ENCODE data around the gene AP4M1. TPM values are rescaled to one million over a fixed set of nuclear protein-coding genes. Genes with fewer than 3 reads are reported as not detected.
A peak's percentile ranks its signal among the peaks of the same experiment; 100 is the strongest.

AP4M1 gene
- total RNA-seq, 4 donors from 2014 or later = 7.2 to 20.6 (median 9.8) TPM

DNA sequence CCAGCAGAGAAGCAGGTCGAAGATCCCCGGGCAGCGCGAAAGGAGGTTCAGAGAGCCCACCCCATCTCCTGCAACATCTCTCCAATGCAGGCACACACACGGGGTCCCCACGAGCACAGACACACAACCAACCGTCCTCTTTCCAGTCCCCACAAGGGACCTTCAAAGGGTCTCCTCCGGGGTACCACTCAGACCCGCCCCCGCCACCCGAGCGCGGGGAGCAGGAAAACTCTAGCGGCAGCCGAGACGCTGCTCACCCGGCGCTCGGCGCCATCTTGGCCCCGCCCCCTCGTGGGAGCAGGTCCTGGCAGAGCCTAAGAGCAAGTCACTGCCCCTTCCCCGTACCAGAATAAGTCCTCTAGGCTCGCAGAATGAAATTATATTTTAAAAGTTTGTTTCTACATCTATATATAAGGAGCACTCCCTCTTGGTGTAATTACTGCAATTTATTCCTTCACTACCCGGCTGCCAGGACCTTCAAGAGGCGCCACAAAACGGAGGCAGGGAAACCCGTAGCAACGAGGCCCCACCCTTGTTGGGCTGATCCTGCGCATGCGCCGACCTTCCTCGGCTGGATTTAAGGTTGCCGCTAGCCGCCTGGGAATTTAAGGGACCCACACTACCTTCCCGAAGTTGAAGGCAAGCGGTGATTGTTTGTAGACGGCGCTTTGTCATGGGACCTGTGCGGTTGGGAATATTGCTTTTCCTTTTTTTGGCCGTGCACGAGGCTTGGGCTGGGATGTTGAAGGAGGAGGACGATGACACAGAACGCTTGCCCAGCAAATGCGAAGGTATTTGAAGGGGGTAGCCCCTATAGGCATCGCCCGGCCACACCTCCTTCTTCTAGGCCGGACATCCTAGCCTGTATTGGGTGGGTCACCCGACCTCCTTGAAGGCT lies 17.9 kb downstream of the AP4M1 start, which contains the start of the genes CNPY4 and TAF6:
CNPY4 (plus strand) TSS at position 563 of the 898 bp plus-strand sequence; CDS start at position 674, 111 bp downstream.
TAF6 (minus strand) TSS at position 287 of the 898 bp plus-strand sequence. CDS start 5,149 bp downstream, outside the sequence.
- TF ChIP-seq, protein P1, sequence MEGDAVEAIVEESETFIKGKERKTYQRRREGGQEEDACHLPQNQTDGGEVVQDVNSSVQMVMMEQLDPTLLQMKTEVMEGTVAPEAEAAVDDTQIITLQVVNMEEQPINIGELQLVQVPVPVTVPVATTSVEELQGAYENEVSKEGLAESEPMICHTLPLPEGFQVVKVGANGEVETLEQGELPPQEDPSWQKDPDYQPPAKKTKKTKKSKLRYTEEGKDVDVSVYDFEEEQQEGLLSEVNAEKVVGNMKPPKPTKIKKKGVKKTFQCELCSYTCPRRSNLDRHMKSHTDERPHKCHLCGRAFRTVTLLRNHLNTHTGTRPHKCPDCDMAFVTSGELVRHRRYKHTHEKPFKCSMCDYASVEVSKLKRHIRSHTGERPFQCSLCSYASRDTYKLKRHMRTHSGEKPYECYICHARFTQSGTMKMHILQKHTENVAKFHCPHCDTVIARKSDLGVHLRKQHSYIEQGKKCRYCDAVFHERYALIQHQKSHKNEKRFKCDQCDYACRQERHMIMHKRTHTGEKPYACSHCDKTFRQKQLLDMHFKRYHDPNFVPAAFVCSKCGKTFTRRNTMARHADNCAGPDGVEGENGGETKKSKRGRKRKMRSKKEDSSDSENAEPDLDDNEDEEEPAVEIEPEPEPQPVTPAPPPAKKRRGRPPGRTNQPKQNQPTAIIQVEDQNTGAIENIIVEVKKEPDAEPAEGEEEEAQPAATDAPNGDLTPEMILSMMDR (IDR thresholded peaks at IDR 0.05) = no peak
- peak; percentile 76 for DNase-seq (ENCODE audit: low spot score)
- ATAC-seq (ENCODE audit: low FRiP score) = peak; percentile 92

DNA sequence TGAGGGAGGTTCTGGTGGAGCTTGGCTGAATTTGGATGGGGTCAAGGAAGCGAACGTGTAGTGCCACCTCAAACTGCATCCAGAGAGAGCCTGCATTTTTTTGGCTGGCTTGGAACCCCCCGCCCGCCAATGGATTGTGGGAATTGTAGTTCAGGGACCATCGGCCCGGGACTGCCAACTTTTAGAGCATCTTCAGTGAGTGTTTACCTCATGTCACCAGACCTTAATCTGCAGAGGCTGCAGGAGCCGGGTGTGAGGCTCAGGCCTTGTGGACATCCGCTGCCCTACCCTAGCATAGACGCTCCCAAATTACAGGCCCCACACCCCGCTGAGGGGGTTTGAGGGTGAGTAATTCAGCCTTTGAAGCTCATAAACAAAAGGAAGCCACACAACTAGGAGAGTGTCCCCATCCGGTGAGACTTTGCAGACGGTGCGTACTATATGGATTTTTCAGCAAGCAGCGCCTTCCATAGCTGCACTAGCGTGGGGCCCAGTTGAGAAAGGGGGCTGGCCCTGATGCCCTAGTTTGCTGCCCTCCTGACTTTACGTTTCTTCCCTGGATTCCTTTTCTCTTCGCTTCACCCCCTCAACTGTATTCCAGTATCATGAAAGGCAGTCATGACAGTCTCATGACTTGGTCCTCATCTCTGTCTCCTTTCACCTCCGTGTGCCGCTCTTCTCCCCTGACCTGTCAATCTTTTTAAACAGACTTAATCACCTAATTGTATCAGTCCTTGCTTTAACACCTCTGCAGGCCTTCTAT lies 18.7 kb downstream of the AP4M1 start:
- DNase-seq (ENCODE audit: low spot score) (no peak), ATAC-seq (ENCODE audit: low FRiP score) (peak; percentile 34)
- TF ChIP-seq, protein P1 (IDR thresholded peaks at IDR 0.05) = no peak

DNA sequence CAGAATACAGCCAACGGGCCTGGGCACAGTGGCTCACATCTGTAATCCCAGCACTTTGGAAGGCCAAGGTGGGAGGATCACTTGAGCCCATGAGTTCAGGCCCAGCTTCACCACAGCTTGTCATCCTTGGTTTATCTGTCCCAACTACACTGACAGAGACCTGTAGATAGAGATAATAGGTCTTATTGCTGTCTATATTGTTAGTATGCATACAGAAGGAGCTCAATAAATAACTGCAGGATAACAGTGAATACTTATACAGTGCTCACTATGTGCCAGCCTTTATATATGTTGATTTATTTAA lies 19.2 kb downstream of the AP4M1 start:
- DNase-seq (ENCODE audit: low spot score) (no peak), ATAC-seq (ENCODE audit: low FRiP score) (no peak)
- TF ChIP-seq, protein P1 (IDR thresholded peaks at IDR 0.05) = no peak

DNA sequence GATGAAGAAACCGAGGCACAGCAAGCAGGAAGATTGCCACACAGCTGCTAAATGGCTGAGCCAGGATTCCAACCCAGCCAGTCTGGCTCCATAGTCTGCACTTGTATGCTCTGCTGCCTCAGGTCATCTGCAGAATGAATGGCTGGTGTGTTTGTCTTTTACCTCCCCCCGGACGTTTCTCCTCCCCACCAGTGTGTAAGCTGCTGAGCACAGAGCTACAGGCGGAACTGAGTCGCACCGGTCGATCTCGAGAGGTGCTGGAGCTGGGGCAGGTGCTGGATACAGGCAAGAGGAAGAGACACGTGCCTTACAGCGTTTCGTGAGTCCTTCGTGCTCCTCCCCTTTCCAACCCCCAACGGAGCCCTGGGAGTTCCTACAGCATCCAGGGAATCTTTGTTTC lies 20.6 kb downstream of the AP4M1 start:
- no peak for ATAC-seq (ENCODE audit: low FRiP score)
- no peak for DNase-seq (ENCODE audit: low spot score)
- TF ChIP-seq, protein P1 (IDR thresholded peaks at IDR 0.05) = no peak

DNA sequence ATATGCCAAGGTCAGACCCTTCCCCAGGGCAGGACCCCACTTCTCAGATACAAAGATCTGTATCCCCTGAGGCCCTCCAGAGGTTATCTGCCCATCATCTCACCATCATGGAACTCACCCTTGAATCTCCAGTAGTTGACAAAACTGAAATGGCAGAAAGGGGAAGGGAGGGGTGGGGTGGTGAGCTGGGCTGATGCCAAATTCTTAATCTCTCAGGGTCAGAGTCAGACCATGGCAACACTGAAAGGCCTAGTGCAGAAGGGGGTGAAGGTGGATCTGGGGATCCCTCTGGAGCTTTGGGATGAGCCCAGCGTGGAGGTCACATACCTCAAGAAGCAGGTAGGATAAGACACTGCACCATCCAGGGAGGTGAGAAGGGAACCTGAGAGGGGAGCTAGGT lies 21.1 kb downstream of the AP4M1 start:
- no peak for DNase-seq (ENCODE audit: low spot score)
- ATAC-seq (ENCODE audit: low FRiP score) = no peak
- TF ChIP-seq, protein P1 (IDR thresholded peaks at IDR 0.05) = no peak

DNA sequence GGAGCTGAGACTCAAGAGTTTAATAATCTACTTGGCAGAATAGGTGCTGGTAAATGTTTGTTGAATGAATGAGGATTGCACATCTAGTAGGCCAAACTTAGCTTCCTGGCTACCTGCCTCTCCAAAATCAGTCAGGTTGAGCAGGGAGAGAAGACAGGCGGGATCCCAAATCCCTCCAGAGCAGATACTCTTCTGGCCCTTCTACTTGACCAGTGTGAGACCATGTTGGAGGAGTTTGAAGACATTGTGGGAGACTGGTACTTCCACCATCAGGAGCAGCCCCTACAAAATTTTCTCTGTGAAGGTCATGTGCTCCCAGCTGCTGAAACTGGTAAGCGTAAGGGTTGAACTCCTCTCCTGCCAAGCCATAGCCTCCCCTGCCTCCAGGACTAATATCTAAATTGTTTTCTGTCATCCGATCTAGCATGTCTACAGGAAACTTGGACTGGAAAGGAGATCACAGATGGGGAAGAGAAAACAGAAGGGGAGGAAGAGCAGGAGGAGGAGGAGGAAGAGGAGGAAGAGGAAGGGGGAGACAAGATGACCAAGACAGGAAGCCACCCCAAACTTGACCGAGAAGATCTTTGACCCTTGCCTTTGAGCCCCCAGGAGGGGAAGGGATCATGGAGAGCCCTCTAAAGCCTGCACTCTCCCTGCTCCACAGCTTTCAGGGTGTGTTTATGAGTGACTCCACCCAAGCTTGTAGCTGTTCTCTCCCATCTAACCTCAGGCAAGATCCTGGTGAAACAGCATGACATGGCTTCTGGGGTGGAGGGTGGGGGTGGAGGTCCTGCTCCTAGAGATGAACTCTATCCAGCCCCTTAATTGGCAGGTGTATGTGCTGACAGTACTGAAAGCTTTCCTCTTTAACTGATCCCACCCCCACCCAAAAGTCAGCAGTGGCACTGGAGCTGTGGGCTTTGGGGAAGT lies 23.1 kb downstream of the AP4M1 start:
- DNase-seq (ENCODE audit: low spot score) = no peak

More for the DNA sequence above, 23.1 kb downstream of the AP4M1 start:
- no peak for ATAC-seq (ENCODE audit: low FRiP score)
- TF ChIP-seq, protein P1 (IDR thresholded peaks at IDR 0.05) = no peak

Measured in omental fat pad (tissue), 4 donors.